H9 (cell line): ENCODE results near the gene PREX1. TPM values are rescaled to one million over a fixed set of nuclear protein-coding genes. Genes with fewer than 3 reads are reported as not detected.
"Not testable (repeated sequence)": the region's sequence is repeated elsewhere in the genome, so short reads cannot be mapped to it uniquely, and the experiment has no call there.

ENCODE experiments used
- DNase-seq: peaks from one replicate; pipeline ENCODE4 v3.0.0-alpha.2; 2017
- H2AFZ ChIP-seq: one replicate; pipeline ENCODE4 v1.6.1; 2013; ENCODE audit warnings: mild to moderate bottlenecking, low read length, control low read depth, moderate library complexity
- H2AK5ac ChIP-seq: 2 replicates; pipeline ENCODE4 v1.6.1; 2013; ENCODE audit warnings: low read length, control low read depth, mixed read lengths; ENCODE audit not compliant: insufficient read length
- H2BK120ac ChIP-seq: one replicate; pipeline ENCODE4 v1.6.1; 2013; ENCODE audit warnings: low read depth, mild to moderate bottlenecking, low read length, control low read depth, inconsistent platforms; ENCODE audit not compliant: poor library complexity, severe bottlenecking
- H2BK12ac ChIP-seq: 2 replicates; pipeline ENCODE4 v1.6.1; 2013; ENCODE audit warnings: low read length, control low read depth, mixed read lengths, low read depth; ENCODE audit not compliant: insufficient read length
- H2BK15ac ChIP-seq: 2 replicates; pipeline ENCODE4 v1.6.1; 2013; ENCODE audit warnings: low read depth, low read length, control low read depth
- H2BK20ac ChIP-seq: one replicate; pipeline ENCODE4 v1.6.1; 2013; ENCODE audit warnings: low read depth, mild to moderate bottlenecking, low read length, control low read depth, inconsistent platforms; ENCODE audit not compliant: poor library complexity, severe bottlenecking
- H2BK5ac ChIP-seq: 2 replicates; pipeline ENCODE4 v1.6.1; 2013; ENCODE audit warnings: low read length, control low read depth, mixed read lengths; ENCODE audit not compliant: insufficient read length
- H3K14ac ChIP-seq: 2 replicates; pipeline ENCODE4 v1.6.1; 2013; ENCODE audit warnings: low read length, control low read depth; ENCODE audit not compliant: insufficient read depth
- H3K18ac ChIP-seq: 2 replicates; pipeline ENCODE4 v1.6.1; 2013; ENCODE audit warnings: low read depth, mild to moderate bottlenecking, mixed read lengths, low read length, control low read depth; ENCODE audit not compliant: insufficient read length
- H3K23ac ChIP-seq: 2 replicates; pipeline ENCODE4 v1.6.1; 2013; ENCODE audit warnings: low read length, control low read depth, mixed read lengths, low read depth; ENCODE audit not compliant: insufficient read length
- H3K23me2 ChIP-seq: 2 replicates; pipeline ENCODE4 v1.6.1; 2013; ENCODE audit warnings: low read depth, mild to moderate bottlenecking, mixed read lengths, low read length, control low read depth; ENCODE audit not compliant: insufficient read length, poor library complexity, severe bottlenecking
- H3K27ac ChIP-seq: 2 replicates; pipeline ENCODE4 v1.5.1; 2013; ENCODE audit warnings: low read length, control low read depth, mixed read lengths, low read depth; ENCODE audit not compliant: insufficient read length
- H3K27me3 ChIP-seq: 2 replicates; pipeline ENCODE4 v1.6.1; 2013; ENCODE audit warnings: low read length, control low read depth, inconsistent platforms; ENCODE audit not compliant: insufficient read depth
- H3K4ac ChIP-seq: 2 replicates; pipeline ENCODE4 v1.6.1; 2013; ENCODE audit warnings: low read depth, mild to moderate bottlenecking, control low read depth, inconsistent platforms, low read length, moderate library complexity
- H3K4me1 ChIP-seq: 2 replicates; pipeline ENCODE4 v1.6.1; 2013; ENCODE audit warnings: low read length, control low read depth, inconsistent platforms; ENCODE audit not compliant: insufficient read depth
- H3K4me2 ChIP-seq: 2 replicates; pipeline ENCODE4 v1.6.1; 2013; ENCODE audit warnings: low read length, control low read depth, mixed read lengths; ENCODE audit not compliant: insufficient read length, insufficient read depth
- H3K56ac ChIP-seq: 2 replicates; pipeline ENCODE4 v1.6.1; 2013; ENCODE audit warnings: low read depth, mild to moderate bottlenecking, mixed read lengths, low read length, control low read depth; ENCODE audit not compliant: insufficient read length
- H3K79me1 ChIP-seq: 2 replicates; pipeline ENCODE4 v1.6.1; 2013; ENCODE audit warnings: low read depth, mild to moderate bottlenecking, moderate library complexity, low read length, control low read depth, inconsistent platforms; ENCODE audit not compliant: insufficient read depth, poor library complexity, severe bottlenecking
- H3K79me2 ChIP-seq: 2 replicates; pipeline ENCODE4 v1.6.1; 2013; ENCODE audit warnings: low read length, control low read depth, inconsistent platforms; ENCODE audit not compliant: insufficient read depth
- H3K9ac ChIP-seq: 2 replicates; pipeline ENCODE4 v1.6.1; 2013; ENCODE audit warnings: low read length, control low read depth, mixed read lengths; ENCODE audit not compliant: insufficient read length; ENCODE audit errors: extremely low read depth
- H3K9me3 ChIP-seq: one replicate; pipeline ENCODE4 v1.6.1; 2013; ENCODE audit warnings: low read depth, low read length, inconsistent platforms; ENCODE audit not compliant: control insufficient read depth
- H3T11ph ChIP-seq: one replicate; pipeline ENCODE4 v1.6.1; 2013; ENCODE audit warnings: mild to moderate bottlenecking, low read length, control low read depth, inconsistent platforms
- H4K20me1 ChIP-seq: one replicate; pipeline ENCODE4 v1.6.1; 2013; ENCODE audit not compliant: control insufficient read depth, insufficient read length, insufficient read depth
- H4K5ac ChIP-seq: 2 replicates; pipeline ENCODE4 v1.6.1; 2013; ENCODE audit warnings: low read depth, mild to moderate bottlenecking, mixed read lengths, low read length, control low read depth; ENCODE audit not compliant: insufficient read length
- H4K8ac ChIP-seq: replicated peaks from 2 replicates; pipeline ENCODE4 v1.6.1; 2013; ENCODE audit warnings: low read length, control low read depth, mixed read lengths, low read depth; ENCODE audit not compliant: insufficient read length
- H4K91ac ChIP-seq: 2 replicates; pipeline ENCODE4 v1.6.1; 2013; ENCODE audit warnings: low read depth, mild to moderate bottlenecking, moderate library complexity, mixed read lengths, low read length, control low read depth; ENCODE audit not compliant: insufficient read length
- H3K27ac Mint-ChIP-seq, 3 experiments: 2 replicates in 2 of 3; 3 replicates in 1 of 3; pipeline ENCODE4 v1.8.0; 2020 to 2021; ENCODE audit warnings: mixed read lengths in 3 of 3, mild to moderate bottlenecking in 1 of 3, moderate library complexity in 1 of 3
- H3K27me3 Mint-ChIP-seq: 2 replicates; pipeline ENCODE4 v1.8.0; 2021; ENCODE audit warnings: low read depth, mild to moderate bottlenecking, moderate library complexity, mixed read lengths
- H3K36me3 Mint-ChIP-seq, 3 experiments: 2 replicates in 2 of 3; 3 replicates in 1 of 3; pipeline ENCODE4 v1.8.0; 2020 to 2021; ENCODE audit warnings: low read depth in 3 of 3, mixed read lengths in 3 of 3; ENCODE audit not compliant: insufficient read depth in 1 of 3
- H3K4me1 Mint-ChIP-seq, 2 experiments: 2 replicates each; pipeline ENCODE4 v1.8.0; 2020; ENCODE audit warnings: mixed read lengths in 2 of 2
- H3K4me3 Mint-ChIP-seq, 2 experiments: 2 replicates in 1 of 2; 3 replicates in 1 of 2; pipeline ENCODE4 v1.8.0; 2020 to 2021; ENCODE audit warnings: mild to moderate bottlenecking in 2 of 2, mixed read lengths in 2 of 2, moderate library complexity in 1 of 2
- H3K9me3 Mint-ChIP-seq, 2 experiments: 2 replicates in 1 of 2; 3 replicates in 1 of 2; pipeline ENCODE4 v1.8.0; 2020; ENCODE audit warnings: mild to moderate bottlenecking in 2 of 2, mixed read lengths in 2 of 2, moderate library complexity in 1 of 2
- WGBS: extraction: QIAGEN DNeasy Blood & Tissue Kit; methylation state at CpG from one replicate; pipeline ENCODE4 v1.1.7; 2013; ENCODE audit warnings: missing lambda C conversion rate, low lambda C conversion rate, mixed read lengths; ENCODE audit not compliant: insufficient read length; ENCODE audit errors: extremely low coverage; 5-methylcytosine and 5-hydroxymethylcytosine counted together
- total RNA-seq: library from RNA; stranded (reverse); gene quantifications from 2 replicates; pipeline ENCODE4 v1.2.1, GENCODE V29; 2021
- TF ChIP-seq, protein P1 (sequence below): fragments of 200-600 bp; sonication (generic); conservative IDR thresholded peaks from 3 replicates; pipeline ENCODE4 v1.8.0; 2021; ENCODE audit warnings: antibody characterized with exemption, mild to moderate bottlenecking

Gene PREX1
- total RNA-seq, 1 experiment from 2014 or later, result 6.6 TPM

DNA sequence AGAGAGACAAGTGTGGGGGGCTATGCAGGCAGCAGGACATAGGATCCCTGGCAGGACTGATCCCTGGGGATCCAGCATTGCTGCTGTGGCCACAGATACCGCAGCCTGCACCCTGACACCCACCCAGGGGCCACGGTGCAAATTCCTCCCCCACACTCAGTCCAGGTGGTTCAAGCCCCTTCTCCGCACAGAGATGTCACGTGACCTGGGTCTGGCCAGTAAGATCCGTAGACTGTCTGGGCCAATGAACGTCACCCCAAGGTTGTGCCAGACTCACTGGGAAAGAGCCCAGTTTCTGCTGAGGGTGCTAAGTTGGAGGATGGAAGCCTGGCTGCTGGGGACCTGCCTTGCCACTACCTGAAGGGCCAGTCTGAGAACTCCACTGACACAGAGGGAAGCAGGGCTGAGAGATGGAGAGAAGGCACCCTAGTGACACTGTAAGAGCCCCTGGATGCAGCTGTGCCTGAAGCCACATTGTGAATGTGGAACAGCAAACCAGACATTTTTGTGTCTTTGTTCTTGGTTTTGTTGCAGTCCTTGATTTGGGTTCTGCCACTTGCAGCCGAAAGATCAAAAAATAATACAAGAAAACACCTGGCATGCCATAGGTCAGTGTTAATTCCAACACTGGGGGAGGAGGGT, 228.6 kb downstream of the PREX1 start:
- H3K4me1 Mint-ChIP-seq, result peaks cover 16% of the 10 kb centered on the region in 2 experiments
- DNase-seq, result no peak
- H3K27ac ChIP-seq, result no peak overlapping the region

DNA sequence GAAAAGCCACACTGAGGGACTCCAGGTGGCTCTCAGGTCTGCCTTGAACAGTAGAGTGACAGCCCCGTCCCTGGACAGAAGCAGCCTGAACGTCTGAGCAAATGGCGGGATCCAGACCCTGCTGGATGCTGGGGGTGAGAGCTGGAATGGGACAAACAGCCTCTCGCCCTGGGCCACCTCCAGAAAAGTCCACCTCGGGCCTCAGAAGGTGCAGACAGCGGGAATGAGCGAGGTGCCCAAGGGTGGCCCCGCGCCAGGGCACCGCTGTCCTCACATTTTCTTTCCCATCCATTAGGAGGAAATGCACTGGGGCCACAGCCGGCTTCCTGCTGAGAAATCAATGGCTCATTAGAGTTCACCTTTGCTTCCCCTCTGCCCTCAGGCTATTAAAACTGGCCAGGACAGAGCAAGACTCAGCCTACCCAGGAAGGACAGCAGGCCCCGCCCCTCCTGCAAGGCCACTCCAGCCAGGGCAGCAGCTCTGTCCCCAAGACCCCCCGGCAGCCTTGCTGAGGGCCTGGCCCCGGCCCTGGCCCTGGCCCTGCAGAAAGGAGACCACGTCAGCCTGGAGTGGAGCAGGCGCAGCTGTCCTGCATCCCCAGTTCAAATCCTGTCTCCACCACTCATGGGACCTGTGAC, 229.4 kb downstream of the PREX1 start:
- not testable (repeated sequence) for H3K9me3 Mint-ChIP-seq, H3T11ph ChIP-seq, H3K27ac Mint-ChIP-seq, H2BK12ac ChIP-seq, H3K9ac ChIP-seq, H3K79me2 ChIP-seq, H3K18ac ChIP-seq, H3K4me1 ChIP-seq, H3K4ac ChIP-seq, H4K91ac ChIP-seq, H3K79me1 ChIP-seq, H3K23ac ChIP-seq, H2BK15ac ChIP-seq, H4K5ac ChIP-seq, H3K56ac ChIP-seq, H2AK5ac ChIP-seq, H3K14ac ChIP-seq, H2BK120ac ChIP-seq, H4K8ac ChIP-seq, H3K4me2 ChIP-seq, H3K9me3 ChIP-seq, H3K27me3 ChIP-seq, H3K27ac ChIP-seq, H2BK20ac ChIP-seq, H4K20me1 ChIP-seq, H2BK5ac ChIP-seq, H3K27me3 Mint-ChIP-seq, H3K36me3 Mint-ChIP-seq, H3K23me2 ChIP-seq, H2AFZ ChIP-seq, H3K4me3 Mint-ChIP-seq
- no CpG with 5 or more reads among the region's 16 CpGs for WGBS
- H3K4me1 Mint-ChIP-seq, result peaks cover 11 to 14% of the 10 kb centered on the region in 2 experiments
- peak; percentile 68 for DNase-seq

More for the DNA sequence above, 228.6 kb downstream of the PREX1 start:
- no peaks in the 10 kb centered on the region for H4K20me1 ChIP-seq
- no peak overlapping the region for H2BK12ac ChIP-seq
- H4K5ac ChIP-seq, result no peak overlapping the region
- no peak overlapping the region for H2BK120ac ChIP-seq
- no peaks in the 10 kb centered on the region; the same call in 1 of the 2 replicates for H3K4me1 ChIP-seq
- H2AFZ ChIP-seq, result no peak overlapping the region
- H3K23ac ChIP-seq, result no peak overlapping the region
- H2BK20ac ChIP-seq, result no peak overlapping the region
- TF ChIP-seq, protein P1, sequence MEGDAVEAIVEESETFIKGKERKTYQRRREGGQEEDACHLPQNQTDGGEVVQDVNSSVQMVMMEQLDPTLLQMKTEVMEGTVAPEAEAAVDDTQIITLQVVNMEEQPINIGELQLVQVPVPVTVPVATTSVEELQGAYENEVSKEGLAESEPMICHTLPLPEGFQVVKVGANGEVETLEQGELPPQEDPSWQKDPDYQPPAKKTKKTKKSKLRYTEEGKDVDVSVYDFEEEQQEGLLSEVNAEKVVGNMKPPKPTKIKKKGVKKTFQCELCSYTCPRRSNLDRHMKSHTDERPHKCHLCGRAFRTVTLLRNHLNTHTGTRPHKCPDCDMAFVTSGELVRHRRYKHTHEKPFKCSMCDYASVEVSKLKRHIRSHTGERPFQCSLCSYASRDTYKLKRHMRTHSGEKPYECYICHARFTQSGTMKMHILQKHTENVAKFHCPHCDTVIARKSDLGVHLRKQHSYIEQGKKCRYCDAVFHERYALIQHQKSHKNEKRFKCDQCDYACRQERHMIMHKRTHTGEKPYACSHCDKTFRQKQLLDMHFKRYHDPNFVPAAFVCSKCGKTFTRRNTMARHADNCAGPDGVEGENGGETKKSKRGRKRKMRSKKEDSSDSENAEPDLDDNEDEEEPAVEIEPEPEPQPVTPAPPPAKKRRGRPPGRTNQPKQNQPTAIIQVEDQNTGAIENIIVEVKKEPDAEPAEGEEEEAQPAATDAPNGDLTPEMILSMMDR, result no peak
- H3K14ac ChIP-seq, result no peak overlapping the region
- H3K18ac ChIP-seq, result no peak overlapping the region
- no peak overlapping the region for H4K91ac ChIP-seq
- Mint-ChIP-seq H3K36me3 (no peaks in the 10 kb centered on the region; a peak in 1 of 7 replicates), H3K4me3 (no peak overlapping the region), H3K9me3 (peaks cover 0 to 2% of the 10 kb centered on the region in 2 experiments; a peak in 3 of 5 replicates), H3K27me3 (no peaks in the 10 kb centered on the region; the same call in 1 of the 2 replicates), H3K27ac (no peak overlapping the region)
- no peaks in the 10 kb centered on the region for H3K79me2 ChIP-seq
- H3K9me3 ChIP-seq, result no peaks in the 10 kb centered on the region
- no peak overlapping the region for H3K9ac ChIP-seq
- H2BK15ac ChIP-seq, result no peak overlapping the region
- no peak overlapping the region for H3T11ph ChIP-seq
- no peak overlapping the region for H3K56ac ChIP-seq
- H4K8ac ChIP-seq, result no peak overlapping the region
- H3K4ac ChIP-seq, result no peak overlapping the region
- no peak overlapping the region for H2BK5ac ChIP-seq
- H3K23me2 ChIP-seq, result no peaks in the 10 kb centered on the region
- H3K27me3 ChIP-seq, result no peaks in the 10 kb centered on the region
- H2AK5ac ChIP-seq, result no peak overlapping the region
- WGBS, result no CpG with 5 or more reads among the region's 7 CpGs
- no peaks in the 10 kb centered on the region for H3K79me1 ChIP-seq
- no peak overlapping the region for H3K4me2 ChIP-seq
